IMR-90 (cell line): ENCODE measurements around the gene HYPK.

Experiments used
- MXI1 ChIP-seq: IDR thresholded peaks from 2 replicates; pipeline ENCODE4 v1.6.1; 2012; ENCODE audit warnings: low read depth, mild to moderate bottlenecking, low read length, moderate library complexity, borderline replicate concordance
- RAD21 ChIP-seq: IDR thresholded peaks from 2 replicates; pipeline ENCODE4 v1.6.1; 2012; ENCODE audit warnings: low read length, improper control_type of control experiment
- TF ChIP-seq, protein P1 (sequence below): conservative IDR thresholded peaks from 2 replicates; pipeline ENCODE4 v1.5.1; 2012; ENCODE audit warnings: mild to moderate bottlenecking, low read depth, low read length, improper control_type of control experiment

DNA sequence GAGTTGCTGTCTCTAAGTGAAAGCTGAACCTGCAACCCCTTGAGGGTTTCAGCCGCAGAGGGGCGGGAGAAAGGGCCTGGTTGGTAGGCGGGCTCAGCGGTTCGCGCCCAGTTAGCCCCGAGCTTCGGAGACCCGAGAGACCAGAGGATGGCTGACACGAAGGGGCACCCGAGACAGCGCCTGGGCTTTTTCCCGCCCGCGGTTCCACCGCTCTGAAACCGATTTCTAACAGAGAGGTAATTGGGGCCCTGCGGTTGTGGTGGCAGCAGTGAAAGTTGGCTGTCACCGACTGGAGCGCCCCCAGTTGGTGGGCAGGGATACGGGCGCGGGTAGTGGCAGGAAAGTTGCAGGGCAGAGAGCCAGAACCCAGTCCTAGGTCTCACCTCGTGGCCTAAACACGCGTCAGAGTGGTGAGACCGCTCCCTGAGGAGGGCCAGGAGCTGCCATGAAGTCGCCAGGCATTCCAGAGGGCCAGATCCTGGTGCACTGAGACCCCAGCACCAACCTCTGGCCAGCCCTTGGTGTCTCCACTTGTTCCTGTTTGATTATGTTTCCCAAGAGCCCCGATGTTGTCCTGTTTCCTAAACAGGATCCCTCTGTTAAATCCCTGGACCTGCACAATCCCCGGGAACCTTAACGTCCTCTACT is 23.0 kb upstream of the HYPK start:
- TF ChIP-seq MXI1: 0 out of 2 replicates have a peak, but pooled peaks have one; percentile 21
- TF ChIP-seq, protein P1, sequence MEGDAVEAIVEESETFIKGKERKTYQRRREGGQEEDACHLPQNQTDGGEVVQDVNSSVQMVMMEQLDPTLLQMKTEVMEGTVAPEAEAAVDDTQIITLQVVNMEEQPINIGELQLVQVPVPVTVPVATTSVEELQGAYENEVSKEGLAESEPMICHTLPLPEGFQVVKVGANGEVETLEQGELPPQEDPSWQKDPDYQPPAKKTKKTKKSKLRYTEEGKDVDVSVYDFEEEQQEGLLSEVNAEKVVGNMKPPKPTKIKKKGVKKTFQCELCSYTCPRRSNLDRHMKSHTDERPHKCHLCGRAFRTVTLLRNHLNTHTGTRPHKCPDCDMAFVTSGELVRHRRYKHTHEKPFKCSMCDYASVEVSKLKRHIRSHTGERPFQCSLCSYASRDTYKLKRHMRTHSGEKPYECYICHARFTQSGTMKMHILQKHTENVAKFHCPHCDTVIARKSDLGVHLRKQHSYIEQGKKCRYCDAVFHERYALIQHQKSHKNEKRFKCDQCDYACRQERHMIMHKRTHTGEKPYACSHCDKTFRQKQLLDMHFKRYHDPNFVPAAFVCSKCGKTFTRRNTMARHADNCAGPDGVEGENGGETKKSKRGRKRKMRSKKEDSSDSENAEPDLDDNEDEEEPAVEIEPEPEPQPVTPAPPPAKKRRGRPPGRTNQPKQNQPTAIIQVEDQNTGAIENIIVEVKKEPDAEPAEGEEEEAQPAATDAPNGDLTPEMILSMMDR: peak; percentile 69
- TF ChIP-seq RAD21: peak; percentile 34
